ENCODE measurements around the gene ARL5C.
"Not testable (repeated sequence)": the region's sequence is repeated elsewhere in the genome, so short reads cannot be mapped to it uniquely, and the experiment has no call there.

ARL5C gene

DNA sequence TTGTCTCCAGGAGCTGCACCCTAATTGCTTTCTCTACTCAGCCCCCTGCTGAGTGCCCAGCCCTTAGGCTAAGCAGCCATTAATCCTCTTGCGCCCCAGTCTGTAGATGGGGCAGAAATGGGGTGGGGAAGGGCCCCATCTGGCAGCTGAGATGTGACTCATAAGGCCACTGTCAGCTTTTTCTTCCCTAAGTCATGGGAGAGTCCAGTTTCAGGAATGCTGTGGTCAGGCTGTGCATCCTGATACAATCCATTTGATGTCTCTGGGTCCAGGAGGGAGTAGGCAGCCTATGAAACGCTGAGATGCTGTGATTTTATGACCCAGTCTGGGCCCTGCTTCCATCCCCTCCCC lies 26.8 kb downstream of the ARL5C start:
- peak; percentile 91 for DNase-seq

DNA sequence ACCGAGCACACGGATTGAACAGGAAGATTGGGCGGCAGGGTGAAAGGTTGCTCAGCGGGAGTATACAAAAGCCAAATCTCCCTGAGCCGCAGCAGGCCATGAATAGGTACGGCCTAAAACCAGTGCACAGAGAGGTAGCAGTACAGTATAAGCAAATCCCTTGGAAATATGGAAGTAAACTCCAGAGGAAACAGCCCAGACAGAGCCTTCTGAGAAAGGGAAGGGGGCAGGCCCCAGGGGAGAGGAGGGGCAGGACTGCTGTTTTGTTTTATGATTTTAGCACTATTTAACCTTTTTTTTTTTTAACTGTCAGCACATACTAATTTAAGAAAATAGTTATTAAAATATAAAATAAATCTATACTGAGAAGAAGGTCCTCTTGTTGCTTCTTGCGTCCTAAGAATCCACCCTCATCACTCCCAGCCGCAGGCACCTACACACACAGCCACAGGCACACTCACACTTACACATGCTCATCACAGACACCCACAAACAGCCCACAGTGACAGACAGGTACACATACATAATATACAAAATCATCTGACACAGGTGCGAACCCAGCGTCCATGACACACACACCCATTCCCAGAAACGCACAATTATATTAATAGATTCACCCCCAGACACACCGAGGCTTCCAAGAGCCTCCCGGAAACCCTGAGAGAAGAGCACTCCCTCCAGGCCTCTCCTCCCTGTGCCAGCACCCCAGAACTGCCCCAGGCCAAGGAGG lies 27.4 kb downstream of the ARL5C start:
- no peak for DNase-seq

DNA sequence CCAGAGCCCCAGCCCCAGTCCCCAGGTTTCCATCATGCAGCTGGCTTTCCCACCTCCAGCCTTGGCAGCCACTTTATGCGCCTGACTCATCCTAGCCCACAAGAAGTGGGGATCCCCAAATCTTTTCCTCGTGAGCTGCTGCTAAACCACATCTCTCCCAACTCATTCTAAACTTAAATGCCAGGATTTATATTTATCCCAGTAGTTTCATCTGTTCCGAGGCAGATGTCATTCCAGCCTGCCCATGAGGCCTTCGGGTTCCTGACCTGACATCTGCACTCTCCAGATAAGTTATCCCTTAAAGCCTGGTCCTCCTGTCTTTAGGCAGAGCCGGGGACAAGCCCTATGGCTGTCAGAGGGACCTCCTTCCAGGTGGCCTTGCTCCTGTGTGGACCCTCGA lies 31.1 kb downstream of the ARL5C start:
- no peak for DNase-seq

DNA sequence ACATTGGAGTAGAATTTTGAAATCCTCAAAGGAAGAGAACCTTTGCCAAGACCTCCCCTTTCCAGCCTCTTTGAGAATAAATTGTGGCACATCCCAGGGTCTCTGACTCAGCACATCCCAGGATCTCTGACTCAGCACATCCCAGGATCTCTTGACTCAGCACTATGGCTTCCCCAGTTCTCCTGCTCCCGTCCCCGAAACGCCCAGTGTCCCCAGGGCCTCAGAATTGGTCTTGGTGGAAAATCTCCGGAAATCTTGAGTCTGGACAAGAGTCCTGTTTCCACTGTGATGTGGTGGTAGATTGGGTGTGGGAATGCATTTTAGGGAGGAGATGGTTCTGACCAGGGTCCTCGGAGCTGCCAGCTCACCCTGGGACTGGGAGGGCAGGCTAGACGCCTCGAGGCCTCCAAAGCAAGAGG lies 33.8 kb downstream of the ARL5C start:
- peak; percentile 73 for DNase-seq

DNA sequence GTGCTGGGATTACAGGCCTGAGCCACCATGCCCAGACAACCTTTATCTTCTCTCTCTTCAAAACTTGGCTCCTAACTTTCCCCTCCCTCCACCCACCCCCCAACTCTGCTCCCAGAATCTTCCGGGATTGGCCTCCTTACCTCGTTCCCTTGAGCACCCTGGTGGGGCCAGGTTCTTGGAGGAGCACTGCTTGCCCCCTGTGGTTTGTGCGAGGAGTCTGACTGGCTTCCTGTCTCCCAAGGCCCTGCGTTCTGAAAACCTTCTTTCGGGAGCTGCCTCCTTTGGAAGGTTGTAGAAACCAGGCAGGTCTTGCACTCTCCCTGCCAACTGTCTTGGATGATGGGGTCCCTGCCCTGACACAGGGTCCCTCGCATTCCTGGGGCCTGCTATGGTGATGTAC lies 34.3 kb downstream of the ARL5C start:
- DNase-seq: no peak

DNA sequence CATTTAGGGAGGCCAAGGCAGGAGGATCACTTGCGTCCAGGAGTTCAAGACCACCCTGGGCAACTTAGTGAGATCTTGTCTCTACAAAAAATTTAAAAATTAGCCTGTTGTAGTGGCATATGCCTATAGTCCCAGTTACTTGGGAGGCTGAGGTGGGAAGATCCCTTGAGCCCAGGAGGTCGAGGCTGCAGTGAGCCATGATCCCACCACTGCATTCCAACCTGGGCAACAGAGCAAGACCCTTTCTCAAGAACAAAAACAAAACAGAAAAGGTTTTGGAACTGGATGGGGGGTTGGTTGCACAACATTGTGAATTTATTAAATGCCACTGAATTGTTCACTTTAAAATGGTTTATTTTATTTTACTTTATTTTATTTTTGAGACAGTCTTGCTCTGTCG lies 35.8 kb downstream of the ARL5C start:
- no peak for DNase-seq

DNA sequence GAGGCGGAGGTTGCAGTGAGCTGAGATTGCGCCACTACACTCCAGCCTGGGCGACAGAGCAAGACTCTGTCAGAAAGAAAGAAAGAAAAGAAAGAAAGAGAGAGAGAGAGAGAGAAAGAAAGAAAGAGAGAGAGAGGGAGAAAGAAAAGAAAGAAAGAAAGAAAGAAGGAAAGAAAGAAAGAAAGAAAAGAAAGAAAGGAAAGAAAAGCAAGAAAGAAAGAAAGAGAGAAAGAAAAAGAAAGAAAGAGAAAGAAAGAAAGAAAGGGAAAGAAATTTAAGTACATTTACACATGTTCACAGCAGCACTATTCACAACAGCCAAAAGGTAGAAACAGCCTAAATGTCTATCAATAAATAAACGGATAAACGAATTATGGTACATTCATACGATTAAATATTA lies 36.4 kb downstream of the ARL5C start:
- DNase-seq: not testable (repeated sequence)

DNA sequence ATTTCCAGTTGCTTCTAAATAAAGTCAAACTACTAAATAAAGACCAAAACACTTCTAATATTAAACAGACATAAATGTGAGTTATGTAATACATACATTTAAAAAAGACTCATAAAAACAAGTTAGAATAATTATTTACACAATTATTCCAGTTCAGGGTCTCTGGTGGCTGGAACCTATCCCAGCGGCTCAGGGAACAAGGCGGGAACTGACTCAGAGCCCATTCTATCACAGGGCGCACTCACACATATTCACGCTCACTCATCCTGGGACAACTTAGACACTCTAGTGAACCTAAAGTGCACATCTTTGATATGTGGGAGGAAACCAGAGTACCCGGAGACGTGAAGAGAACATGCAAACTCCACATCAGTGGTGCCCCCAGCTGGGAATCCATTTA lies 39.5 kb downstream of the ARL5C start:
- no peak for DNase-seq

DNA sequence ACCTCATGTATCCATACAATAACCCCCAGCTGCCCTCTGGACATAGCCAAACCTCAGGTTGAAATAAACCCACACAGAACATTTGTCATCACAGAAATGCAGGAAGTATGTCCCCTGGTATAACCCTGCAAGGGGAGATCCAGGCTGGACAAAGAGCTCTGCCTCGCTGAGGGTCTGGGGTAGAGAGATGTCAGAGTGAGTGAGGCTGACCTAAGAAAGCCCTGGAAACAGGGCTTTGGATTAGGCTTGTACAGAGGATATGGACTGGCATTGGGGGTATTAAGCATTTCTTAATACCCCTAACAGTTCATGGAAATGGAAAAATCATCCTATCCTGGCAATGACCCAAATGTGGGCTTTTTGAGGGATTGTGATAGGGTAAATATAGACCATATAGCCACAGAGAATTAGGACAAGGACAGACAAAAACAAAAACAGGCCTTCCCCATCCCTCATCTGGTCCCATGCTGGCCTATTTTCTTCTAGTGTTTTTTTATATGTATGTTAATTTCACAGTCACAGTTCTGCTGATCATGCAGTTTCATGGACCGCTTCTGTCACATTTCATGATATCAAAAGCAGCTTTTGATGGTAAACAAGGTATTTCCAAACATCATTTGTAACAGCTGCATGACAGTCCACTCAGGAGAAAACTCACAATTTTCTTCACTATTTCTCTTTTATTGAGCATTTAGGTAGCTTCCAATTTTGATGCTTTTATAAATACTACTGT lies 40.7 kb downstream of the ARL5C start:
- no peak for DNase-seq

DNA sequence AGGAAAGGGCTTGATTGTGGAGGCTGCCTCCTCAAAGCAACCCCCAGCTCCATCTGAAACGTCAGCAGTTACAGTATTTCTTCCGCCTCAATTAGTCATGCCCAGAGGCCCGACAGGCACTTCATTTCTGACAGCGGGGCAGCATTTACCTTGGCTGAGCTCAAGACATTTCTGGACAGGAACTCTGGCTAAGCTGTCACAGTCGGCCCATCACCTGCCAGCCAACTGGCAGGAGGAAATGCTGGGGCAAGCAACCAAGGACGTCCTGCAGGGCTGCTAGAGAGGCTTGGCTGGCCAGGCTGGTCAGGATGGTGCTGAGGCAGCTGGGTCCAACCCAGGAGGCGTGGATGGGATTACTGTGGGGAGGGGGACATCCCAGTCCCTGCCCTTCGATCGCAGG lies 42.3 kb downstream of the ARL5C start:
- DNase-seq: no peak

DNA sequence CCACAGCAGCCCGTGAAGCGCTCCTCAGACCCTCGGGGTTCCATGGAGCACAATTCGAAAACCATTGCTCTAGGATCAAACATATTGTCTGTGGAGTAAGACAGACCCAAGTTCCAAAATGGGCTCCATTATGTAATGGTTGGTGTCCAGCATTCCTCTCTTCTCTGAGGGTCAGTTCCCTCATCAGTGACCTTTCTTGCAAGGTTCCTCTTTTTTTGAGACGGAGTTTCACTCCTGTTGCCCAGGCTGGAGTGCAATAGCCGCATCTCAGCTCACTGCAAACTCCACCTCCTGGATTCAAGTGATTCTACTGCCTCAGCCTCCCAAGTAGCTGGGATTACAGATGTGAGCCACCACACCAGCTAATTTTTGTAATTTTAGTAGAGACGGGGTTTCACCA lies 43.0 kb downstream of the ARL5C start:
- DNase-seq: no peak

DNA sequence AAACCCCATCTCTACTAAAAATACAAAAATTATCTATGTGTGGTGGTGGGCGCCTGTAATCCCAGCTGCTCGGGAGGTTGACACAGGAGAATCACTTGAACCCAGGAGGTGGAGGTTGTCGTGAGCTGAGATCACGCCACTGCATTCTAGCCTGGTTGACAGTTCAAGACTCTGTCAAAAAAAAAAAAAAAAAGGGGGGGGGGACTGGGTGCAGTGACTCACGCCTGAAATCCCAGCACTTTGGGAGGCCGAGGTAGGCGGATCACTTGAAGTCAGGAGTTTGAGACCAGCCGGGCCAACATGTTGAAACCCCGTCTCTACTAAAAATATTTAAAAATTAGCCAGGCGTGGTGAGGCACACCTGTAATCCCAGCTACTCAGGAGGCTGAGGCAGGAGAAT lies 44.0 kb downstream of the ARL5C start:
- not testable (repeated sequence) for DNase-seq

DNA sequence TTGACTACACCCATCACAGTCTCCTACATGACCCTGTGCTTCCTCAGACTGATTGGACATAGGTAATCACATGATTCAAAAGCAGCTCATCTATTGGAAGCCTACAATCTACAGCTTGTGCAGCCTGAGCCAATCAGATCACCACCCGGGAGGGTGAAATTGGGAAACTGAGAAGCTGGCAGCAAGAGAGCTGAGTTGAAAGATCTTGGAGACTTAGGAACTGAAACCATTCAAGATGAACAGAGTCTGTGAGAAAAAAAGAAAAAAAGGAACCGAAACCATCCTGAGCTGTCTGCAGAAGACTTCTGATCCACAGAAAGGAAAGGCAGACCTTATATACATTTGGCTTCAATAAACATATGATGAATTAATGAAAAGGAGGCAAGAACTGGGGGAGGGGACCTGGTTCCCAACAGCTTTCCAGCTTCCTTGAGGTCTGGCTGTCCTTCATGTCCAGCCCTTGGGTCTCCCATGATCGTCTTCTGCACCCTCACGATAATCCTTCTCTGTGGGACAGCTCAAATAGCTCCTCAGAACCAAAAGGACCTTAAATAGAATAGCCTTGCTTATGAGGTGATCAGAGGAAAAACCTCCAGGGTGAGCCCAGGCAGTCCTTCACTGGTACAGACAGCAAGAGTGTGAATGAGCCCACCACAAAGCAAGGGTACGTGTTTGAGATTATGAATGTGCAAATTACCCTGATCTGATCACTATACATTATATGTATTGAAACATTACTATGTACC lies 47.1 kb downstream of the ARL5C start:
- DNase-seq: no peak

DNA sequence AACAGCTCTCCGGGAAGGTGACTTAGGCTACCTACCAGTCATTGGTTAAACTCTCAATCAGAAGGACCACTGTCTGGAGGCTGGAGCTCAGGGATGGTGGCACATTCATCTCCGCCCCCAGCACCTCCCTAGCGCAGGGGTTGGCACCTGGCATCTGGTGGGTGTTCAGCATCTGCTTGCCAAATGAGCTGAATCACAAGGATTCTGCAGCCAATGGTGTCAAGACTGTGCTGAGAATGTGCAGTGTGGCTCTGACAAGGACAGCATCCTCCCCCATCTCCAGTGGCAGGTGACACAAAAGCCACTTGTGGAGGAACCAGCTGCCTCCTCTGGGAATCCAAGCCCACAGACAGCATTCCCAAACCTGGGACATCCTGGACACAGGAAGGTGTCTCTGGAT lies 49.7 kb downstream of the ARL5C start:
- no peak for DNase-seq

DNA sequence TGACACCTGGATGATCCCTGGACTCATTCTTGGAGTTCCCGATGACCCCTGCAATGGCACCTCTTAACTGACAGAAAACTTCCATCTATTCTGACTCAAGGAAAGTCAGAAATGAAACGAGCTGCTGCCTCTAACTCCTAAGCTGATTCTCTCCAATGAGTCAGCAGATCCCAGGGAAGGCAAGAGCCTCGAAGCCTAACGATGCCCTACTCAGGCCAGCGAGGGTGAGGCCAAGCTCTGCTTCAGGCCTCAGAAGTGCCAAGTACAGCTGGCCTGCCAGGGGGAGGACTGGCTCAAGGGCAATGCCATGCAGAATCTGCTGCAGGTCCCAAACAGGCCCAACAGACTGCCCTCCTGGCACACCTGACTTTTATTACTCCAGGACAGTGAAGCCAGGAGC lies 50.8 kb downstream of the ARL5C start:
- DNase-seq: no peak

DNA sequence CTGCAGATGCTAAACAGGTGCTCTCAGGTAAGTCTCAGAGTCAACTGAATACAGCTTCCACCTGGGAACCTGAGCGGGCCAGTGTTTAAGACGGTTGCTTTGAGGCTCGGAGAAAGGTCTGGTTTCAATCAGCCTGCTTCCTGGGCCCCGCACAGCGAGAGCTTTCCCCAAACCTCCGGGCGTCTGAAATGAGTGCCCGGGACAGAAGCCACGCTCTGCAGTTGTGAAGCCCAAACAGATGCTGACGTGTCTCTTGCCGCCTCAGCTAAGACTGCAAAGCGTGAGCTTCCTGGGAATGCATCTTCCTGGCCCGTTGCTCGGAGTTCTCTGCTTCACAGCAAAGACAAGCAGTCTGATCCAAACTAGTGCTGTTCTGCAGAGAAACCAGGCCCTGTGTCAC lies 51.2 kb downstream of the ARL5C start:
- DNase-seq: no peak

DNA sequence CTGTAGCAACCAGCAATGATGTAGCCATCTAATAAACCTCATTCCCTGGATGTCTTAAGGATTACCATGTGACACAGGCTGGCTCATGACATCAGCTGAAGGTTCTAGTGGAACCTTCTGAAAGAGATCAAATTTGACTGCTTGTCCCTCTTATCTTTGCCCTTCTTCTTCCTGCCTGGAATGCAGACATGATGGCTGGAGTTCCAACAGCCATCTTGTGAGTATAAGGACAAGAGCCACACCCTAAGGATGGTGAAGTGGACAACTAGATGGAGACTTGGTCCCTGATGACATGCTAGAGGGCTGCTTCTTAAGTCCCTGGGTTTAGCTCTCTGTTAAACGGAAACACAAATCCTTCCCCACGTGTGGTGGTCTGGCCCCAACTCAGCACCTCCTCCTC lies 52.1 kb downstream of the ARL5C start:
- DNase-seq: no peak

DNA sequence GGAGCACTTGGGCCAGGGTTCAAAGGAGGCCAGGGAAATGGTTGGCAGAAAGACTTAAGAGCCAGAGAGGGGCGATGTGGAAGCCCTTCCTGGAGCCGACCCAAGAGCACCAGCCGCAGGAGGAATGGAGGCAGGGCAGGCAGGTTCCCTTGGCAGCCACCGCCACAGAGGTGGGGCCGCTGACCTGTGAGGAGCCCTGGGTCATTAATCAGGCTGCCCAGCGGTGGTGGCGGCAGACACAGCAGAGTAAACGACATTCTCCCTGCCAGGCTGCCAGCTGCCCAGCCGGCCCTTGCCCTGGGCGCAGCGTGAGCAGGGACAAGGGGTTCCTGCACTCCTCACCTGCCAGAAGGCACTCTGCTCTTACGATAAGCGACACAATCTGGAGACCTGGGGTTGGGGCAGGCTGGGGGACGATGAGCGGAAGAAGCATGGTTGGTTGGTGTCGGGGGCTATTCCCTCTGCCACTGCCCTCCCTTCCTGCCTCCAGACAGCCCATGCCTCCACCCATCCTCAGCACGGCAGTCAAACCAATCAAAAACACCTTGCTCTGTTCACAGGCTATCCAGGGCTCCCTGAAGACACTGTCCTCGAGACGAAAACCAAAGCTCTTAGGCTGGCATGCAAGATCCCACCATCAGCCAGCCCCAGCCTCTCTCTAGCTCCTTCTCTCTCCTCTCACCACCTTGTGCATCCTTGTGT lies 55.4 kb downstream of the ARL5C start:
- DNase-seq: no peak

DNA sequence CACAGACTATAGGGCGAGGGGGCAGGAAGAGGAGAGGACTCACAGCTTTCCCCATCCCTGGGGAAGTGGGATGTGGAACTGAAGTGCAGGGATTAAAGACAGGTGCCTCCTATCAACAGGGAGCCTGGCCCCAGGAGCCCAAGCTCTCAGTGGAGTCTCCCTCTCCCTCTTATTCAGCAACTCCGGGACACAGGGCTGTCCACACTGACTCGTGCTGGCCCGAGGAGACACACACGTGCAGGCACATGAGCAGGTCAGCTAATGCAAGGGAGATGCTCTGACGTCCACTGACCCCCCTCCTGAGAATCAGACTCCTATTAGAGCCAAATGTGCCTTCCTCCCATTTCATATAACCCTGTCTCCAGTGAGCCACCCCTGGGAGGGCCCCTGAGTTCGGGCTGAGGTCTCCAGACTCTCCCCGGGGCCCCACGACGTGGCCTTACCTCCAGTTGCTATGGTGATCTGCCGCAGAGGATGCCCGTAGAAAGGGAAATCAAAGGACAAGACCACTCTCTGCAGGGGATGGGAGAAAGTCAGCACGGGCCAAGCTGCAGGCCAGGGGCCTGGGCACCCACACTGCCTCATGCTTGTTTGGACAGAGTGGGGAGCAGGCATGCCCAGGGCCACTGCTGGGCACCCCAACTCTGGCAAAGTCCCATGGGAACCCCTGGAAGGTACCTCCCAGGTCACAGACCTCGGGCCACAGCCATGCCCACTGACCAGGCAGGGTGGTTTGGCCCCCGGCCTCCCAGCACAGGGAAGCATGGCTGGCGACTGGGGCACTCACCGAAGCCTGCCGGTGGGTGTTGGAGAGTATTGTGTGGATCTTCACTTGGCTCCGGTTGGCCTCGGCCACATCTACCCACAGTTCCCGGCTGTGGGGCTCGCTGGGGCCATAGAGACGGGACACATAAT lies 57.2 kb downstream of the ARL5C start:
- DNase-seq: no peak

DNA sequence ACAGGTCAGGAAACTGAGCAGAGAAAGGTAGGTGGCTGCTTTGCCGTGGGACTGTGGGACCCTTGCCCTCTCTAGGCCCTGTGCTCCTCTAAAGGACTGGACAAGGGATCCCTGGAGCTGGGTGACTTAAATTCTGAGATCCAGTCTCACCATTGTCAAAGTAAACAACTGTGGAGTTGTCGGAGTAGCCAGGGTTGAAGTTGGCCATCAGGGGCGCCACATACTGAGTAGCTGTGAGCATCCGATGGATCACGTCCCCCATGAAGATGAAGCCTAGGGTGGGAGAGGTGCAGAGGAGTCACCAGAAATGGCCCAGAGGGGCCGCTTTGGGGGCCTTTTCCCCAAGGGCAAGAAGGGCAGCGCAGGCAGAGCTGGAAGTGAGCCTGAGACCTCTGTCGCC lies 58.0 kb downstream of the ARL5C start:
- DNase-seq: no peak

DNA sequence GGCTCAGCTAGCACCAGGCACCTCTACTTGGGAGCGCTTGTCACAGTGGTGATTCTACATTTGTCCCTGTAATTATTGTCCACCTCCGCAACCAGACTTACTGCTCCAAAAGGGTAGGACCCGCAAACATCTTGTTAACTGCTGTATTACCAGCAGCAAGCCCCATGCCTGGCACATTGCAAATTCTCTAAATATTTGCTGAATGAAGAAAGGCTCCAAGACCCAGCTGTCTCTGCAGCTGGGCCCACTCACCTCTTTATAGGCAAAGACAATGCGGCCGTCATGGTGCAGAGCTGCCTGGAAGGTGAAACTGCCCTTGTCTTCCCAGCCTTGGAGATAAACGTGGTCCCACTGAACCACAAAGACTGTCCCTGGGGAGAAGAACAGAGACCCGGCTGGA lies 58.8 kb downstream of the ARL5C start:
- DNase-seq: no peak
